ENCODE data around the gene MAN1C1. TPM values are rescaled to one million over a fixed set of nuclear protein-coding genes. Genes with fewer than 3 reads are reported as not detected.
A peak's percentile ranks its signal among the peaks of the same experiment; 100 is the strongest.

Gene MAN1C1
- total RNA-seq, 1 experiment from 2014 or later = 16.8 TPM

- ATAC-seq (peak; percentile 68), DNase-seq (ENCODE audit: low spot score) (peak; percentile 59)
- Mint-ChIP-seq H3K27ac (0 out of 2 replicates have a peak overlapping the region, but pooled peaks have one; percentile 4), H3K9me3 (no peaks in the 10 kb centered on the region), H3K4me3 (no peak overlapping the region), H3K27me3 (ENCODE audit: low read depth) (no peaks in the 10 kb centered on the region), H3K4me1 (peaks cover 75% of the 10 kb centered on the region), H3K36me3 (no peaks in the 10 kb centered on the region)
- ChIA-PET CTCF (no interaction called here), POLR2A (no interaction called here)
- no peak for TF ChIP-seq SP1 (CRISPR knock-in tag; conservative IDR thresholded peaks at IDR 0.05)
Measured at GRCh38 chr1:25700626-25701025, 84.0 kb downstream of the MAN1C1 start.

- no peak overlapping the region for H3K4me3 Mint-ChIP-seq
- no peaks in the 10 kb centered on the region for H3K36me3 Mint-ChIP-seq
- ATAC-seq (no peak), DNase-seq (ENCODE audit: low spot score) (no peak)
- TF ChIP-seq MAX (CRISPR knock-in tag; IDR thresholded peaks at IDR 0.05) (no peak), CREB1 (CRISPR knock-in tag; IDR thresholded peaks at IDR 0.05) (no peak), ATF2 (CRISPR knock-in tag; IDR thresholded peaks at IDR 0.05; ENCODE audit: borderline replicate concordance, low read depth) (no peak), E2F1 (CRISPR knock-in tag; IDR thresholded peaks at IDR 0.05) (no peak), ZNF671 (CRISPR knock-in tag; IDR thresholded peaks at IDR 0.05) (no peak), NFE2L1 (CRISPR knock-in tag; IDR thresholded peaks at IDR 0.05) (no peak), SMAD3 (CRISPR knock-in tag; IDR thresholded peaks at IDR 0.05; ENCODE audit: borderline replicate concordance) (no peak), CBFB (CRISPR knock-in tag; IDR thresholded peaks at IDR 0.05; ENCODE audit: low read depth) (no peak), CDX4 (CRISPR knock-in tag; IDR thresholded peaks at IDR 0.05; ENCODE audit: borderline replicate concordance) (no peak), ATF6 (CRISPR knock-in tag; IDR thresholded peaks at IDR 0.05) (no peak), ZNF219 (CRISPR knock-in tag; IDR thresholded peaks at IDR 0.05; ENCODE audit: borderline replicate concordance) (no peak), EMX1 (CRISPR knock-in tag; IDR thresholded peaks at IDR 0.05) (no peak)
- H3K9me3 Mint-ChIP-seq = no peaks in the 10 kb centered on the region
- H3K27me3 Mint-ChIP-seq (ENCODE audit: low read depth) = no peaks in the 10 kb centered on the region; the same call in 1 of the 2 replicates
- 0 out of 2 replicates have a peak overlapping the region, but pooled peaks have one; percentile 4 for H3K27ac Mint-ChIP-seq
- CTCF ChIA-PET = interaction anchor here (1.1 to 3.0 kb wide), 5 partner anchors 9 to 99 kb away, joined by 3 to 15 read pairs (median 5); partner anchors contain the start of gene SELENON
- H3K4me1 Mint-ChIP-seq = peaks cover 73% of the 10 kb centered on the region
- POLR2A ChIA-PET = no interaction called here
Measured at GRCh38 chr1:25701030-25701785, 84.6 kb downstream of the MAN1C1 start.

GRCh38 chr1:25702101-25702775 lies 85.6 kb downstream of the MAN1C1 start:
- ChIA-PET CTCF (interaction anchor here (0.6 to 3.0 kb wide), 12 partner anchors 10 to 108 kb away, joined by 3 to 15 read pairs (median 4); partner anchors contain the start of gene SELENON), POLR2A (interaction anchor here (0.7 kb wide), 1 partner anchor 749 kb away, joined by 3 read pairs; no protein-coding TSS in a partner anchor)
- Mint-ChIP-seq H3K27me3 (ENCODE audit: low read depth) (no peaks in the 10 kb centered on the region; the same call in 1 of the 2 replicates), H3K36me3 (no peaks in the 10 kb centered on the region), H3K9me3 (no peaks in the 10 kb centered on the region), H3K27ac (peak overlapping the region; percentile 38; the same call in 1 of the 2 replicates), H3K4me3 (no peak overlapping the region), H3K4me1 (peaks cover 78% of the 10 kb centered on the region)
- ATAC-seq (peak; percentile 57), DNase-seq (ENCODE audit: low spot score) (peak; percentile 48)
- peak; percentile 96 for TF ChIP-seq PRDM15 (CRISPR knock-in tag; IDR thresholded peaks at IDR 0.05)
- TF ChIP-seq NFE2L1 (CRISPR knock-in tag; IDR thresholded peaks at IDR 0.05) = no peak
- peak; percentile 58; the same call in 1 of the 2 replicates for TF ChIP-seq GTF2I (CRISPR knock-in tag; conservative IDR thresholded peaks at IDR 0.05)

Measured in WTC11 (cell line).